ENCODE measurements around the gene MAPKBP1.
A peak's percentile ranks its signal among the peaks of the same experiment; 100 is the strongest.

The MAPKBP1 gene

GRCh38 chr15:41825145-41825544, 50.9 kb downstream of the MAPKBP1 start:
- no peak for DNase-seq (ENCODE audit: low read depth in 1 of 2, low spot score in 1 of 2)

- no peak for DNase-seq (ENCODE audit: low read depth in 1 of 2, low spot score in 1 of 2)
Measured at GRCh38 chr15:41825572-41826535, 51.6 kb downstream of the MAPKBP1 start.

DNA sequence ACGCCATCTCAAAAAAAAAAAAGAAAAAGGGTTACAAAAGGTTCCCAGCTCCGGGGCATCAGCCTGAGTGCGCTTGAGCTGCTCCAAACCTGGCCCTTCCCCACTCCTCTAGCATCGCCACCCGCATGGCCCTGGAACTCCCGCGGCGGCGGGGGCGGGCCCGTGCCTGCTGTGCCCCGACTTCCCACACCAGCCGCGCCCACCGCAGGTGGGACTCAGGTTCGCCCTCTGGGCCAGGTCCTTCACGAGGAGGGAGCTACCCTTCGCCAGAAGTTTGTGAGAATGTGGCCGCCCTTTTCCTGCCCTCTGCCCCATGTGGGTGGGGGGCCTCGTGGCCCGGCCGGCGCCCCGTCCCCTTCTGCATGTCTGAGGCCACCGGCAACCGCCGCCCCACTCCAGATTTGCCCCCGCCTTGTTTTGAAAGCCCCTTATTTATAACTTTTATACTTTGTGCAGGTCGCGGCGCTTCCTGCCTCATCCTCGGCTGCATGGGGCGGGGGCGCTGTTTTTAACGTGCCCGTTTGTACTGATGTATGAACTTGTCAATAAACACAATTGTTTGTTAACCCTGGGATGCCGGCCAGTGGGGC, 53.1 kb downstream of the MAPKBP1 start:
- DNase-seq (ENCODE audit: low read depth in 1 of 2, low spot score in 1 of 2), result no peak

DNA sequence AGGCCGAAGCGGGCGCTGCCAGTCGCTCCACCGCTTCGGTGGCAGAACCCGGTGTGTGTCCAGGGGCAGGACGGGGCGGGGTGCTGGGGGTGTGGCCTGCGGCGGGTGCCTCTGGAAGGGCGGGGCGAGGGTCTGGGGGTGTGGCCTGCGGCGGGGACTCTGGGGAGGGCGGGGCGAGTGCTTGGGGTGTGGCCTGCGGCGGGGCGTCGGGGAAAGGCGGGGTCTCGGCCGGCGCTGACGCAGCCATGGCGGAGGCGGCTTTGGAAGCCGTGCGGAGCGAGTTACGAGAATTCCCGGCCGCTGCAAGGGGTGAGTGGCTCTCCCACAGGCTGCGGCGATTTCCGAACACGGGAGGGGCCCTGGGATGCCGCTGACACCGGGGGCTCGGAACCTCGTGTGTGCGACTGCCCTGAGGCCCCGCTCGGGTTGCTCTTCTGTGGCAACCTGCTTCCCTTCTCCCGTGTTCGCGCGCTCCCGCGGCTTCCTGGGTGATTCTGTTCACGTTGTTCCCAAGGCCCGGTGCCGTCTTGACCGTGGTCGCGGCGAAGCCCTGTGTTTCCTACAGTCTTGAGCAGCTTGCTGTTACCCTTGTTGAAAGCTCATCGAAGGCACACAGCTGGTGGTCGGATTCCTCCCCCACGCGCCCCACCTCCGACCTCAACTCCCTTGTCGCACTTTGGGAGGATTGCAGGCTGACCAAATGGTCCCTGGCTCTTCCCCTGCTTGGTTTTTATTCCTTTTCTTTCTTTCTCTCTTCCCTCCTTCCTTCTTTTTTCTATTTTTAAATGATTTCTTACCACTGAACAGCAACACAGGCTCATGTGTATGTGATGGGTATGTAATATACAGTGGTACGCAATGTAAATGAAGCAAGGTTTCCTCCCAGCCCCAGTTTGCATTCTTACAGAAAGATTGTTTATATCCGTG, 53.9 kb downstream of the MAPKBP1 start, which contains the start of gene JMJD7:
Gene JMJD7 (plus strand): TSS at position 213 of the 927 bp plus-strand sequence. CDS start 33 bp downstream, at position 246.
- peak; percentile 93 for DNase-seq (ENCODE audit: low read depth in 1 of 2, low spot score in 1 of 2)

DNA sequence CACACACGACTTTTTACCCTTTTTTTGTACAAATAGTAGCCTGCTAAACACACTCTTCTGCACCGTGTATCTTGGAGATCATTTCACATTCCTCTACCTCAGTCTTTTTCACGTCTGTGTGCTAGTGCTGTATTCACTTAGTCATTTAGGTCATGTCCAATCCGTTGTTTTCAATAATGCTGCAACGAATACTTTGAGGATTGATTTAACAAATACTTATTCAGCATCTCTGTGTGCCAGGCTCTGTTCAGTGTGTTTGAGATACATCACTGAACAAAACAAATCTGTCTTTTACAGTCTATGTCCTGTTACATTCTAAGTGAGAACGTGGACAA, 54.5 kb downstream of the MAPKBP1 start:
- DNase-seq (ENCODE audit: low read depth in 1 of 2, low spot score in 1 of 2), result no peak

- no peak for DNase-seq (ENCODE audit: low read depth in 1 of 2, low spot score in 1 of 2)
Measured at GRCh38 chr15:41829959-41830646, 55.8 kb downstream of the MAPKBP1 start.

GRCh38 chr15:41831291-41831690, 57.0 kb downstream of the MAPKBP1 start:
- DNase-seq (ENCODE audit: low read depth in 1 of 2, low spot score in 1 of 2), result peak in 1 of 2 donors; percentile 12

DNA sequence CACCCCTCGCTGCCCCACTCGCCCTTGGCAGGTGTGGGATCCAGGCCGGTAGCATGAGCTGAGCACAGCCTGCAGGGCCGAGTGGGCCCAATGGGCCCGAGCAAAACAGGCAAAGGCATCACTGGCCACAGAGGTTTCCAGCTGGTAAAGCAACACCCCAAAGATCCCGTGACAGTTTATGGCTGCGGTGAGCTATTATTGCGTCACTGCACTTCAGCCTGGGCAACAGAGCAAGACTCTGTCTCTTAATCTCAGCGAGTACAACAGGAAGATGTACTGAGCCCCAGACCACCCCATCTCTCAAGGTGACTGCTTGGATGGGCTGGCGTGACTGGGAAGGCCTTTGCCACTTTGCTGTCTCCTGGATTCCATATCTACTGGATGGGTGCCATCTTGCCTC, 57.9 kb downstream of the MAPKBP1 start:
- no peak for DNase-seq (ENCODE audit: low read depth in 1 of 2, low spot score in 1 of 2)

DNA sequence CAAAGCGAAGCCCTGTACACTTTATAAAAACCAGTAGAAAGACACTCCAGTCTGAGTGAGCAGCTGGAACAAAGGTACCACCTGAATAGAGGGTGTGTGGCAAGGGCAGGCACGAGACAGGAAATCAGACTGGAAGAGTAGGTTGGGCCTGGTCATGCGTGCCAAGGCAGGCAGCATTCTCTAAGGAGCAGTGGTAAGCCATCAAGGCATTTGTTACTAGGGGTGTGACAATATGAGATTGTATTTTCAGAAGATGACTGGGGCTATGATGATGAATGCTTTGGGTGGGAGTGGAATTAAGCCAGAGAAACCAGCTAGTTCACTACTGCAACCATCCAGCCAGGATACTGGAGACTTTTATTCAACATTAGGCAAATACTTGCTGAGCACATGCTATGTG, 58.6 kb downstream of the MAPKBP1 start:
- DNase-seq (ENCODE audit: low read depth in 1 of 2, low spot score in 1 of 2), result no peak

DNA sequence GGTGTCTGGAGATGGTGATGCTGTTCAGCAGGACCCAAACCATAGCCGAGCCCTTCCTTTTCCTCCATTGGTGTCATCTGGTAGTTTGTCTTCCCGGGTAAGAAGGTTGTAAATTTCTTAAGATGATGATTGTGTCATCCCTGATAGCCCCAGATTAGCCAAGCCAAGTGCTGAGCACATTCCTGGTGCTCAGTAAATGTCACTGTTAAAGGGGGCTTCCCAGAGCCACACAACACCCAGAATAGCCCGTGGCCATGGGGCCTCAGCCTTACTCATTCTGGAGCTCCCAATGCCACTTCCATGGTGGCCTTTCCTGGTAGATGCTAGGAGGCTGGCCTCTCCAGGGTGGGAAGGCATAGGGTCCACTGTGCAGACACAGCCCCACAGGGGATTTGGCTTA, 59.8 kb downstream of the MAPKBP1 start:
- no peak for DNase-seq (ENCODE audit: low read depth in 1 of 2, low spot score in 1 of 2)

DNA sequence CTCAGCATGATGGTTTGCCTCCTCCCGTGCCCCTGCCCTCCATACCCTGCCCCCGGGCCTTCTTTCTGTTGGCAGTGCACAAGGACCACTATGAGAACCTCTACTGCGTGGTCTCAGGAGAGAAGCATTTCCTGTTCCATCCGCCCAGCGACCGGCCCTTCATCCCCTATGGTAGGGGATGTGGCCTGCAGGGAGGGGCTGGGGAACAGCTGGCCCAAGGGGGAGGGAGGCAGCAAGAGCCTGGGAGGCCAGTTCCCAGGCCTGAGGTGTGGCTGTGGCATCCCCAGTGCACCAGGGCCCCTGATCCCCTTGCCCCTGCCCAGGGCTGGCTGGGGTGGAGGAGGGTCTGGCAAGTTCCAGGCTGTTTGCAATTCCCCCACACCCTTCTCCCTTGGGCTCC, 61.8 kb downstream of the MAPKBP1 start:
- DNase-seq (ENCODE audit: low read depth in 1 of 2, low spot score in 1 of 2), result no peak

DNA sequence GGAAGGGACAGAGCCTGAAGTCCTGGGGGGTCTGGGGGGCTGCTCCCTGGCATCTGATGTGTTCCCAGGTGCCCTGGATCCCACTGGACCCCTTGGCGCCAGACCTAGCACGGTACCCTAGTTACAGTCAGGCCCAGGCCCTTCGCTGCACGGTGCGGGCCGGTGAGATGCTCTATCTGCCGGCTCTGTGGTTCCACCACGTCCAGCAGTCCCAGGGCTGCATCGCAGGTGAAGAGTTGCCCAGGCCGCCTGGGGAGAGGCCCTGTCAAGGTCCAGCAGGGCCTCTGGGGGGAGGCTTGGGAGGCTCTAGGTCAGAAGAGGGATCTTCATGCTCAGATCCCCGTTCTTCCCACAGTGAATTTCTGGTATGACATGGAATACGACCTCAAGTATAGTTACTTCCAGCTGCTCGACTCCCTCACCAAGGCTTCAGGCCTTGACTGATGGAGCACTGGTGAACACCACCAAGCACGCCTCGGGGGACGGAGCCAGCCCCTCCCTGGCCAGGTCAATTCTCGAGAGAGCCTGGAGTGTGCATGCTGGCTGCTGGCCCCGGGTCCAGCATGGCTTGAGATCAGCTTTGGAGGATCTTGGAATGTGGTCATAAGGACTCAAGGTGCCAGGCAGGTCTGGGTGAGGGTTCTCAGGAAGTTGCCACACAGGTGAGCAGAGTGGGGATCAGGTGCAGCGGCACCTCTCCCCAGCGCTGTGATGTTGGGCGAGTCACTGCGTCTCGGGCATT, 62.6 kb downstream of the MAPKBP1 start:
- DNase-seq (ENCODE audit: low read depth in 1 of 2, low spot score in 1 of 2), result no peak

DNA sequence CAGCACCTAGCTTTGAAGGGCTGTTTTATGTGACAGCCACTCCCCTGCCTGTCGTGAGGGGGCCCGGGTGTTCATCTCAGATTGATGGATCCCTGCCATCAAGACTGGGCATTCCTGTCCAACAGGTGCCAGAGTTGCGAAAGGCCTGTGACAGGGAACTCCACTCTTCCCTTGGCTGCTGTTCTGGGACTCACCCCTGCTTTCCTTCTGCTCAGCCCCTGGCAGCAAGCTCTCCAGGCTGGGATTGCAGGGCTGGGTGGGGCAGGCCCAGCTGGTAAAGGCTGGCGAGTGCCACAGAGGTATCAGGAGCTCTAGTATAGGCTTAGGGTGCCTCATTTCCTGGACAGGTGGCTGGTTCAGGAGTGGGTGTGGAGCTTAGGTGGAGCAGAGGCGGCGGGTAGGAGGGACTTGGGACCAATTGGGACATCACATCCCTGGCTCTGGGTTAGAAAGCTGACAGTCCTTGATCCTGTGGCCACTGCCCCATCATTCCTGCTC, 64.2 kb downstream of the MAPKBP1 start, which contains the start of gene PLA2G4B:
Gene PLA2G4B (plus strand): TSS at position 448 of the 498 bp plus-strand sequence. CDS start 67 bp downstream, outside the sequence.
- DNase-seq (ENCODE audit: low read depth in 1 of 2, low spot score in 1 of 2), result no peak

DNA sequence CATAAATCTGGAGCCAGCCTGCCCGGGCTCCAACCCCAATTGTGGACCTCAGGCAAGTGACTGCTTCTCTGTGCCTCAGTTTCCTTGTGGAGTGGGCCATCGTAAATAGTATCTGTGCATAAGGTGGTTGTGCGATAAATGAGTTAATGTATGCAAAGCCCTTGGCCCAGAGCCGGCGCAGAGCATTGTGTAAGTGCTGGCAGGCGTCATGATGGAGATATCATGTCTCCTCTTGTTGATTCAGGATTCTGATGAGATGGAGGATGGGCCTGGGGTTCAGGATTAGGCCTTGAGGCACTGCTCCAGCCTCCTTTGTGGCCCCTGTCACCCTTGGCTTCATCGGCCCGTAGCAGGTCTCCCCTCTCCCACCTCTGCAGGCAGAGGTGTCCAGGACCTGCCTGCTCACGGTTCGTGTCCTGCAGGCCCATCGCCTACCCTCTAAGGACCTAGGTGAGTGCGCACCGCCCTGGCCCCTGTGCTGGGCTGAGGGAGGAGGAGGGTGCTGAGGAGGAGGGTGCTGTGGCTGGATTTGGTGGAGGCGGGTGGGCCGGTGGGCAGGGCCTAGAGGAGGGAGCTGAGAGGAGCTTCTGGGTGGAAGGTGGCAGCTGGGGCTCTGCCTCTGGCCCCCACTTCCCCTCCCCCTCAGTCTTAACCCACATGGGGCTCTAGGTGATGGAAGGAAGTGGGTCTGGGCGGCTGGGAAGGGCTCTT, 65.7 kb downstream of the MAPKBP1 start:
- no peak for DNase-seq (ENCODE audit: low read depth in 1 of 2, low spot score in 1 of 2)

- DNase-seq (ENCODE audit: low read depth in 1 of 2, low spot score in 1 of 2), result no peak
Measured at GRCh38 chr15:41840673-41841072, 66.4 kb downstream of the MAPKBP1 start.

GRCh38 chr15:41841131-41841530, 66.8 kb downstream of the MAPKBP1 start:
- DNase-seq (ENCODE audit: low read depth in 1 of 2, low spot score in 1 of 2), result no peak

- no peak for DNase-seq (ENCODE audit: low read depth in 1 of 2, low spot score in 1 of 2)
Measured at GRCh38 chr15:41842229-41842628, 67.9 kb downstream of the MAPKBP1 start.

- DNase-seq (ENCODE audit: low read depth in 1 of 2, low spot score in 1 of 2), result no peak
Measured at GRCh38 chr15:41843571-41843970, 69.3 kb downstream of the MAPKBP1 start.

DNA sequence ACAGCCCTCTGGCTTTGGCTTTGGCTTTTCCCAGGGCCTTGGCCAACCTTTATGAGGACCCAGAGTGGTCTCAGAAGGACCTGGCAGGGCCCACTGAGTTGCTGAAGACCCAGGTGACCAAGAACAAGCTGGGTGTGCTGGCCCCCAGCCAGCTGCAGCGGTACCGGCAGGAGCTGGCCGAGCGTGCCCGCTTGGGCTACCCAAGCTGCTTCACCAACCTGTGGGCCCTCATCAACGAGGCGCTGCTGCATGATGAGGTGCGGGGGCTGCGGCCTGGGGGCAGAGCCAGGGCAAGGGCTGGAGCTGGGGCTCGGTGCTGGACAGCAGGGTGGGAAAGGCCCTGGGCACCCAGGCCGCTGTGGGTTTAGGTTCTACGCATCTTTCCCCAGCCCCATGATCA, 70.5 kb downstream of the MAPKBP1 start:
- no peak for DNase-seq (ENCODE audit: low read depth in 1 of 2, low spot score in 1 of 2)
